ENCODE measurements around the gene MRPL27. TPM values are rescaled to one million over a fixed set of nuclear protein-coding genes. Genes with fewer than 3 reads are reported as not detected.

Gene MRPL27
- total RNA-seq, 4 donors from 2014 or later = 48.9 to 71.0 (median 61.7) TPM

DNA sequence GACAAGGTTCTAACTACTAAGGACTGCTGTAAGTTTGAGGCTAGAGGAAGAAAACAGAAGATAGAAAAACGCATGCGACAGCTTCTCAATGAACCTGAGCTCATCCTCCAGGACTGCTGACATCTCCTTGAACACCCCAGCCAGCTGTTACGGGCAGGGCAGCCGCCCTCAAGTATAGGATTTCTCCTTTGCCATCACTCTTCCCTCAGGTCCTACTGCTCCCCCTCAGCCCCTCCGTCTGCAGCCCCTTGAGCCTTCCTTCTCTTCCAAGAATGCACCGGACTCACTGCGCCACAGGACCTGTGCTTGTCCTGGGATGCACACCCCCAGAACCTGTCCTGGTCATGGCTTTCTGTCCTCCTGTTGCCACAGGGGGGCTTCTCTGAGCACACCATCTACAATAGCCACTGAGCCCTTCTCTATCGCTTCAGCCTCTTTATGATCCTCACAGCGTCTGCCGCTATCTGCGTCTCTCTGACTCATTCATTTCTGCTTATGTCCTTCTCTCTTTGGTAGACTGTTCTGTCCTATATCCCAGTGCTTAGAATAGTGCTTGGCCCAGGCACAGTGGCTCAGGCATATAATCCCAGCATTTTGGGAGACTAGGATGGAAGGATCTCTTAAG lies 42.7 kb downstream of the MRPL27 start:
- ATAC-seq (ENCODE audit: low FRiP score) (no peak), DNase-seq (ENCODE audit: low spot score) (no peak)
- TF ChIP-seq, protein P1, sequence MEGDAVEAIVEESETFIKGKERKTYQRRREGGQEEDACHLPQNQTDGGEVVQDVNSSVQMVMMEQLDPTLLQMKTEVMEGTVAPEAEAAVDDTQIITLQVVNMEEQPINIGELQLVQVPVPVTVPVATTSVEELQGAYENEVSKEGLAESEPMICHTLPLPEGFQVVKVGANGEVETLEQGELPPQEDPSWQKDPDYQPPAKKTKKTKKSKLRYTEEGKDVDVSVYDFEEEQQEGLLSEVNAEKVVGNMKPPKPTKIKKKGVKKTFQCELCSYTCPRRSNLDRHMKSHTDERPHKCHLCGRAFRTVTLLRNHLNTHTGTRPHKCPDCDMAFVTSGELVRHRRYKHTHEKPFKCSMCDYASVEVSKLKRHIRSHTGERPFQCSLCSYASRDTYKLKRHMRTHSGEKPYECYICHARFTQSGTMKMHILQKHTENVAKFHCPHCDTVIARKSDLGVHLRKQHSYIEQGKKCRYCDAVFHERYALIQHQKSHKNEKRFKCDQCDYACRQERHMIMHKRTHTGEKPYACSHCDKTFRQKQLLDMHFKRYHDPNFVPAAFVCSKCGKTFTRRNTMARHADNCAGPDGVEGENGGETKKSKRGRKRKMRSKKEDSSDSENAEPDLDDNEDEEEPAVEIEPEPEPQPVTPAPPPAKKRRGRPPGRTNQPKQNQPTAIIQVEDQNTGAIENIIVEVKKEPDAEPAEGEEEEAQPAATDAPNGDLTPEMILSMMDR (IDR thresholded peaks at IDR 0.05) = no peak

DNA sequence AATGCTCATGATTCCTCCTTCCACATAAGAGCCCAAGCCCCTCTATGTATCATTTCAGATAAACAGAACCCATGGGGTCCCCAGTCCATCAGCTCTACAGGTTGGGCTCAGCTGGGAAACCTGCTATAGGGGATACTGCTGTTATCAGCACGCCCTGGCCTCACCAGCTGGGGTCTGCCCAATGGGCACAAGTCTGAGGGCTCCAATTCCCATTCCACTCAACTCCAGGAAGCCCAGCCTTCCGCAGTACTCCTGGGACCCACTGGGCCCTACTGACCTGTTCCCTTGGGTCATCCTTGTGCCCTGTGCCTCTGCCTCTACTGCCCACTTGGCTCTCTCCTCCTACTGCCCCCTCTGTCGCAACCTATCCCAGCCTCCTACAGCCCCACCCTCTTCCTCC lies 43.3 kb downstream of the MRPL27 start:
- TF ChIP-seq, protein P1 (IDR thresholded peaks at IDR 0.05) = no peak
- DNase-seq (ENCODE audit: low spot score) (no peak), ATAC-seq (ENCODE audit: low FRiP score) (no peak)

DNA sequence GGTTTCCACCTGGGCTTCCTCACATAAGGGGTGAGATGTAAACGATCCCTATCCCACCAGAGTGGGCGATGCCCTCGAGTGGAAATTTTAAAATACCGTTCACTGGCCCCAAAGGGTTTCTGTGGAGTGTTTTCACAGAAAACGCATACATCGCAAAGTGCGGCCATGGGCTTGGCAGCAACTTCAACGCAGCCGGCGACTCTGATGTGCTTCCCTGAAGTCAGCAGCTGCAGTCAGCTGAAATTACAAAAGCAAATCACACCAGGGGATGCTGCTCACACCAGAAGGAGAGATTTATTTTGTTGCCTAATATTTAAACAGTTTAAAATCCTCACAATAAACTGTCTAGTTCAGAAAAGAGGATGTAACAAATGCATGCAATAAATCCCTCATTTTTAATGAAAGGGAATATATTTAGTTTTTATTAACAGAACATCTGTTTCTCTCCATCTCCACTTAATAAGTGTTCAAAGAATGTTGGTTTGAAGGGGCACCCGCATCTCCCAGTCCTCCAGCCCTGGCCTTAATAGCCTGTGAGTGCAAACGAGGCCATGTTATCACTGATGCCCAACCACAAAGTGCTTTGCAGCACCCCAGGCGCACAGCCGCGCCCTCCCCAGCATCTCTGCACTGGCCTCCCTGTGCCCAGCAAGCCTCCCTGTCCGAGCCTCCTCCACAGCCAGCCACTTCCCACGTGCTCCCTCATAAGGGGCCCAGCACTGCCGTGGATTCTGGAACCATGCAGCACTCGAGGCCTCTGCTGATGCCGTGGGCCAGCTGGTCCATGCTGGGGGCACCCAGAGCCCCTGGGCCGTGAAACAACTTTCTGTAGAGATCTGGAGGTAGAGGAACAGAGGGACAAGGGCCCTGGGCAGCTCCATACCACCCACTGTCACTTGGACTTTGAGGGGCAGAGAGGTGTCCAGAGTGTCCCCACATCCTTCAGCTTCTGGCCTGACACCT lies 44.3 kb downstream of the MRPL27 start:
- TF ChIP-seq, protein P1 (IDR thresholded peaks at IDR 0.05) = no peak
- no peak for ATAC-seq (ENCODE audit: low FRiP score)
- no peak for DNase-seq (ENCODE audit: low spot score)

DNA sequence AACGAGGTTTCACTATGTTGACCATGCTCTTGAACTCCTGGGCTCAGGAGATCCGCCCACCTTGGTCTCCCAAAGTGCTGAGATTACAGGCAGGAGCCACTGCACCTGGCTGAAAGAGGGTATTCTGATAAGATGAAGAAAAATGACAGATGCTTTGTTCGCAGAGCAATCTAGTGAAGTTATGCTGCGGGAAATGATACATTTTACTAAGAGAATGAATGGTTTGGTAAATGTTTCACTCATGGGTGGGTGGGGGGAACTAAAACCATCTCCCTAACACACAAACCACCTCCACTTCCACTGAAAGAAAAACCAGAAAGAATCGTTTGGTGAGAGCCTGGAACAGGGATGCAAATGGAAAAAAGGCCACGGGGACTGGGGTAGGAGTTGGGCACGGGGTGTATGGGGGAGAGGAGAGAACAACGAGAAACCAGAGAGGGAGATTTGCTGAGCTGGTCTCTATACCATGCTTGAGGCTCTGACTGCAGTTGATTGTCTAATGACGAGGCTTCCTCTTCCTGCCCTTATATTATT lies 46.1 kb downstream of the MRPL27 start:
- TF ChIP-seq, protein P1 (IDR thresholded peaks at IDR 0.05) = no peak
- no peak for DNase-seq (ENCODE audit: low spot score)
- ATAC-seq (ENCODE audit: low FRiP score) = no peak

DNA sequence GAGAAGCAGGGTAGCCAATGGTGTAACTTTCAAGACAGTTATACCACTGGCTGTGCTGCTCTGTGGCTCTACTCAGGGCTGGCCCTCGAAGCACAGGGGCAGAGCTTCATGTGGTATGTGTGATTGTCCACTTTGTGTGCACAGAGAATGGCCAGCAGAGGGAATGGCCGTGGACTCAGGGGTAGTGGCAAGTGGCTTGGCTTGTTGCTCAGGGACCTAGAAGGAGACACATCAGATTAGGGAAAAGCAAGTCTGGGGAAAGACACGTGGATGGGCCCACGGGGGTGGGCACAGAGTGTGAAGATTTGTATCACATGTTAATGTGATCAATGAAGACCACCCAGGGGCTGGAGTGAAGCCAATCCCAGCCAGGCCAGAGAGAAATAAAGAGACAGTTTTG lies 47.1 kb downstream of the MRPL27 start:
- TF ChIP-seq, protein P1 (IDR thresholded peaks at IDR 0.05) = no peak
- DNase-seq (ENCODE audit: low spot score) (no peak), ATAC-seq (ENCODE audit: low FRiP score) (no peak)

DNA sequence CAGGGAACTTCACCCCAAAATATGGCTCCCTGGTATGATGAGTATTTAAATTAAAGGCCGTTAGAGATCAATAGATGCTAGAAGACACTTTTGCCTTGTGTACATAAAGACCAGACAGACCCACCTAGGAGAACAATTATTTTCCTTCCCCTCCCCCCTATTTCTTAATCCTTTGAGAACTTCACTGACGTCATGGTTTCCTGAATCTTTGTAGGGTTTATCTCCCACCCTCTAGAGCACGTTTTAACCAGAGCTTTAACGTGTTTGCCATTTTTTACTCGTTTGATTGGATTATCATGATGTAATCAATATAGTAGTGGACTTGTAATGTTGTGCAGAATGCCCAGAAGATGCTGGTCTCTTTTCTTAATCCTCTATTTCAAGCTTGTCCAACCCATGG lies 49.9 kb downstream of the MRPL27 start:
- TF ChIP-seq, protein P1 (IDR thresholded peaks at IDR 0.05) = no peak
- DNase-seq (ENCODE audit: low spot score) = no peak
- ATAC-seq (ENCODE audit: low FRiP score) = no peak
